Natural killer cell (primary cell): Measurements from ENCODE around the gene CIITA. TPM values are rescaled to one million over a fixed set of nuclear protein-coding genes. Genes with fewer than 3 reads are reported as not detected.

ENCODE experiments used
- ATAC-seq, 3 donors: fragments of 150-1000 bp in 2 of 3; fragments of 200-7000 bp in 1 of 3; cut with Tn5 transposase; 1 replicate in 1 of 3; 2 replicates in 2 of 3; pipeline ENCODE4 v1.10.0; 2021; ENCODE audit warnings: mild to moderate bottlenecking in 2 of 3, moderate library complexity in 2 of 3
- DNase-seq, 2 donors: peaks; one replicate each; pipeline versions ENCODE4 v3.0.0 to v3.0.0-alpha.2; 2013 to 2021; ENCODE audit warnings: mixed read lengths in 1 of 2
- H3K27ac ChIP-seq: one replicate; pipeline ENCODE4 v1.5.1; 2013; ENCODE audit warnings: mild to moderate bottlenecking, low read length
- H3K27me3 ChIP-seq: one replicate; pipeline ENCODE4 v1.6.1; 2013; ENCODE audit warnings: low read length; ENCODE audit not compliant: control insufficient read depth, insufficient read depth
- H3K36me3 ChIP-seq: one replicate; pipeline ENCODE4 v1.6.1; 2013; ENCODE audit warnings: low read length; ENCODE audit not compliant: control insufficient read depth, insufficient read depth
- H3K4me1 ChIP-seq: one replicate; pipeline ENCODE4 v1.6.1; 2013; ENCODE audit warnings: low read length; ENCODE audit not compliant: control insufficient read depth, insufficient read depth
- H3K4me3 ChIP-seq: one replicate; pipeline ENCODE4 v1.5.1; 2013; ENCODE audit warnings: low read length
- H3K9me3 ChIP-seq: one replicate; pipeline ENCODE4 v1.6.1; 2013; ENCODE audit warnings: low read length; ENCODE audit not compliant: control insufficient read depth, insufficient read depth
- H3K27ac Mint-ChIP-seq, 2 donors: one replicate each; pipeline ENCODE4 v1.8.0; 2022; ENCODE audit warnings: mild to moderate bottlenecking in 2 of 2, mixed read lengths in 2 of 2, moderate library complexity in 1 of 2
- H3K27me3 Mint-ChIP-seq, 2 donors: one replicate each; pipeline ENCODE4 v1.8.0; 2022; ENCODE audit warnings: low read depth in 2 of 2, mixed read lengths in 2 of 2
- H3K36me3 Mint-ChIP-seq: one replicate; pipeline ENCODE4 v1.8.0; 2022; ENCODE audit warnings: mixed read lengths
- H3K4me1 Mint-ChIP-seq, 2 donors: one replicate each; pipeline ENCODE4 v1.8.0; 2022; ENCODE audit warnings: mixed read lengths in 2 of 2
- H3K4me3 Mint-ChIP-seq: one replicate; pipeline ENCODE4 v1.8.0; 2022; ENCODE audit warnings: mild to moderate bottlenecking, moderate library complexity, mixed read lengths
- H3K9me3 Mint-ChIP-seq, 2 donors: one replicate each; pipeline ENCODE4 v1.8.0; 2022; ENCODE audit warnings: mixed read lengths in 2 of 2
- CTCF ChIP-seq: fragments of 200-600 bp; IDR thresholded peaks from one replicate; pipeline ENCODE4 v1.8.0; 2022; ENCODE audit warnings: antibody characterized with exemption
- WGBS: methylation state at CpG from one replicate; pipeline ENCODE4 v1.1.7; 2013; ENCODE audit warnings: missing lambda C conversion rate; ENCODE audit not compliant: insufficient coverage; 5-methylcytosine and 5-hydroxymethylcytosine counted together
- intact Hi-C: fragments of 100-400 bp; cut with micrococcal nuclease; formaldehyde crosslinking; loops from one replicate; pipeline ENCODE4 v1.14.2; 2022
- total RNA-seq, 4 donors: library from RNA; stranded (reverse); fragments of 120-200 nt in 1 of 4; gene quantifications; one replicate each; pipeline versions ENCODE4 v1.2.3 to v1.2.4, GENCODE V29; 2013 to 2022

CIITA gene
- total RNA-seq, 3 donors from 2014 or later (not counting 1 experiment from before 2014, with no cell fraction given): 11.5 to 17.7 (median 14.4) TPM

GRCh38 chr16:10878644-10879501 is 1.9 kb downstream of the CIITA start:
- Mint-ChIP-seq H3K4me1 (peaks cover 57 to 62% of the 10 kb centered on the region in 2 donors), H3K4me3 (peak overlapping the region; percentile 97), H3K27me3 (no peaks in the 10 kb centered on the region), H3K27ac (peak overlapping the region; percentile 31 to 89), H3K9me3 (no peaks in the 10 kb centered on the region), H3K36me3 (no peaks in the 10 kb centered on the region)
- H3K36me3 ChIP-seq: no peaks in the 10 kb centered on the region
- intact Hi-C loops: loop anchor here (5.0 to 10.0 kb wide), 2 partner anchors 112 to 356 kb away; no protein-coding TSS in a partner anchor
- ATAC-seq (peak in 2 of 3 donors; percentile 34 to 37), DNase-seq (peak; percentile 35 to 46)
- peak overlapping the region; percentile 34 for H3K27ac ChIP-seq
- H3K9me3 ChIP-seq: no peaks in the 10 kb centered on the region
- WGBS: under 1% methylated on average over 49 of the region's 49 CpGs
- H3K4me3 ChIP-seq: peak overlapping the region; percentile 84
- H3K27me3 ChIP-seq: no peaks in the 10 kb centered on the region
- no peak for TF ChIP-seq CTCF
- H3K4me1 ChIP-seq: peaks cover 78% of the 10 kb centered on the region

- peak overlapping the region; percentile 97 for H3K4me3 Mint-ChIP-seq
- no peak overlapping the region for H3K27ac Mint-ChIP-seq
- Histone ChIP-seq H3K27ac (no peak overlapping the region), H3K9me3 (no peaks in the 10 kb centered on the region), H3K4me1 (peaks cover 78% of the 10 kb centered on the region), H3K36me3 (no peaks in the 10 kb centered on the region), H3K27me3 (no peaks in the 10 kb centered on the region), H3K4me3 (peak overlapping the region; percentile 84)
- no peak for TF ChIP-seq CTCF
- no peaks in the 10 kb centered on the region for H3K27me3 Mint-ChIP-seq
- no peaks in the 10 kb centered on the region for H3K9me3 Mint-ChIP-seq
- ATAC-seq (no peak), DNase-seq (no peak)
- intact Hi-C loops: loop anchor here (5.0 to 10.0 kb wide), 2 partner anchors 113 to 355 kb away; no protein-coding TSS in a partner anchor
- WGBS: 29% methylated on average over 17 of the region's 21 CpGs
- peaks cover 57 to 62% of the 10 kb centered on the region in 2 donors for H3K4me1 Mint-ChIP-seq
- no peaks in the 10 kb centered on the region for H3K36me3 Mint-ChIP-seq
These were observed 2.9 kb downstream of the CIITA start for GRCh38 chr16:10879681-10880589.

GRCh38 chr16:10880594-10881452 is 3.8 kb downstream of the CIITA start:
- Mint-ChIP-seq H3K27me3 (no peaks in the 10 kb centered on the region), H3K36me3 (no peaks in the 10 kb centered on the region), H3K4me1 (peaks cover 54 to 65% of the 10 kb centered on the region in 2 donors), H3K4me3 (peak overlapping the region; percentile 50), H3K27ac (peak overlapping the region in 1 of 2 donors; percentile 54), H3K9me3 (no peaks in the 10 kb centered on the region)
- peak overlapping the region; percentile 84 for H3K4me3 ChIP-seq
- no peaks in the 10 kb centered on the region for H3K27me3 ChIP-seq
- no peaks in the 10 kb centered on the region for H3K9me3 ChIP-seq
- no peak overlapping the region for H3K27ac ChIP-seq
- peaks cover 78% of the 10 kb centered on the region for H3K4me1 ChIP-seq
- no peaks in the 10 kb centered on the region for H3K36me3 ChIP-seq
- intact Hi-C loops: no loop called here
- DNase-seq: no peak
- no peak for ATAC-seq
- no peak for TF ChIP-seq CTCF
- 51% methylated on average over 10 of the region's 10 CpGs for WGBS
